C4-2B (cell line): ENCODE data around the gene ALG11.

ENCODE experiments used
- H3K27ac ChIP-seq: fragments of 450-650 bp; 2 replicates; pipeline ENCODE4 v1.5.1; 2017
- ZFX ChIP-seq: fragments of 450-650 bp; IDR thresholded peaks from 2 replicates; pipeline ENCODE4 v1.6.1; 2017
- TF ChIP-seq, protein P1 (sequence below): fragments of 450-650 bp; conservative IDR thresholded peaks from 2 replicates; pipeline ENCODE4 v1.5.1; 2017; ENCODE audit warnings: mild to moderate bottlenecking

The ALG11 gene, protein sequence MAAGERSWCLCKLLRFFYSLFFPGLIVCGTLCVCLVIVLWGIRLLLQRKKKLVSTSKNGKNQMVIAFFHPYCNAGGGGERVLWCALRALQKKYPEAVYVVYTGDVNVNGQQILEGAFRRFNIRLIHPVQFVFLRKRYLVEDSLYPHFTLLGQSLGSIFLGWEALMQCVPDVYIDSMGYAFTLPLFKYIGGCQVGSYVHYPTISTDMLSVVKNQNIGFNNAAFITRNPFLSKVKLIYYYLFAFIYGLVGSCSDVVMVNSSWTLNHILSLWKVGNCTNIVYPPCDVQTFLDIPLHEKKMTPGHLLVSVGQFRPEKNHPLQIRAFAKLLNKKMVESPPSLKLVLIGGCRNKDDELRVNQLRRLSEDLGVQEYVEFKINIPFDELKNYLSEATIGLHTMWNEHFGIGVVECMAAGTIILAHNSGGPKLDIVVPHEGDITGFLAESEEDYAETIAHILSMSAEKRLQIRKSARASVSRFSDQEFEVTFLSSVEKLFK

DNA sequence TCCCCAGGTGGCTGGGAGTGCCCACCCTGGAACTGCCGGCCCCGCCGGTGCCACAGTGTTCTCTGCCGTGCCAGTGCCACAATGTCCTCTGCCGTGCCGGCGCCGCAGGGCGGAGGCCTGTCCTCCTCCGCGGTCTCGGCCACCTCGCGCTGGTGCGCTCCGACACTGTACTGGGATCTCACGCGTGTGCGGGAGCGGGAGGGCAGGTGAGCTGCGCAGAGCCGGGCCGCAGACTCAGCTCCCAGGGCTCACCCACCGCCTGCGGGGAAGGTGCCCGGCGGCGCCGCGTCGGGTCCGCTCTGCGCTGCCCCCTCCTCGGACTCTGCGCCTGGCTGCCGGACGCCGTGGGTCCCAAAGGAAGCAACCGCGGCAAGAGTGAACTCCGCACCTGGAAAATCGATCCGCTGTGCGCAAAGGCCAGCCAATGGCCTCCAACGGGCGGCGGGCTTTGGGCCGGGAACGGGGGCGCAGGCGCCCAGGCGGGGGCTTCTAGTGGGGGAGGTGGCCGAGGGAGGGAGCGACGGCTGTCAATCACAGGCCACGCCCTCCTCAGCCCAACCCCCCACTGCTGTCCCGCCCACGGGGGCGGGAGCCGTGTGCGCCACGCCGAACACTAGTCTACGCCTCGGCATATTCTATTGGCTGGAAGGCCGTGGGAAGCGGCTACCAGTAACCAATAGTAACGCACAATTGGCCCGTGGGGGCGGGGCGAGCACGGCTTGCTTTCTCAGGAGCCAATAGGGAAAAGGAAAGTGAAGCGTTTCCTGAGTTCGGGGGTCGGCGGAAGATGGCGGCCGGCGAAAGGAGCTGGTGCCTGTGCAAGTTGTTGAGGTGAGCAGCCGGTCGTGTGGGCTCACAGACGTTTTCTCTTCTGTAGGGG, at the start of gene ALG11:
Gene ALG11, plus strand, starts transcription at position 767 of the 880 bp plus-strand sequence. Its CDS starts 21 bp downstream, at position 788.
- TF ChIP-seq, protein P1, sequence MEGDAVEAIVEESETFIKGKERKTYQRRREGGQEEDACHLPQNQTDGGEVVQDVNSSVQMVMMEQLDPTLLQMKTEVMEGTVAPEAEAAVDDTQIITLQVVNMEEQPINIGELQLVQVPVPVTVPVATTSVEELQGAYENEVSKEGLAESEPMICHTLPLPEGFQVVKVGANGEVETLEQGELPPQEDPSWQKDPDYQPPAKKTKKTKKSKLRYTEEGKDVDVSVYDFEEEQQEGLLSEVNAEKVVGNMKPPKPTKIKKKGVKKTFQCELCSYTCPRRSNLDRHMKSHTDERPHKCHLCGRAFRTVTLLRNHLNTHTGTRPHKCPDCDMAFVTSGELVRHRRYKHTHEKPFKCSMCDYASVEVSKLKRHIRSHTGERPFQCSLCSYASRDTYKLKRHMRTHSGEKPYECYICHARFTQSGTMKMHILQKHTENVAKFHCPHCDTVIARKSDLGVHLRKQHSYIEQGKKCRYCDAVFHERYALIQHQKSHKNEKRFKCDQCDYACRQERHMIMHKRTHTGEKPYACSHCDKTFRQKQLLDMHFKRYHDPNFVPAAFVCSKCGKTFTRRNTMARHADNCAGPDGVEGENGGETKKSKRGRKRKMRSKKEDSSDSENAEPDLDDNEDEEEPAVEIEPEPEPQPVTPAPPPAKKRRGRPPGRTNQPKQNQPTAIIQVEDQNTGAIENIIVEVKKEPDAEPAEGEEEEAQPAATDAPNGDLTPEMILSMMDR: no peak
- peak; percentile 66 for TF ChIP-seq ZFX
- H3K27ac ChIP-seq: peak within 1 kb of the TSS; percentile 70

DNA sequence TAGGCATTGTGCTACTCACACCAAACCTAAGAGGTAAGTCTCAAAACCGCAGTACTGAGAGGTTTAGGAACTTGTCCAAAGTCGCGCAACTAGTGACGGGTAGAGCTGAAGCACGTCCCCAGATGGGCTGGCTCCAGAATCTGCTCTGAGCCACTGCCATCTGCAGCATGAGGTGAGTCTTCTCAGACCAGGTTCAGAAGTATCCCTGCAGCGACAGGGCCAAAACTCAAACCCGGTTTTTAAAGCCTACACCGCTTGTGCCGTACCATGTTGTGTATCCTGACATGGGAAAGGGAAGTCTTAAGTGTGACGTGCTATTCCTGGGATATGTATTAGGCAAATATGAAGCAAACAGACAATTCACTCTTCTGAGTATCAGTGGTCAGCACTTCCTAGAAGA, 46.0 kb upstream of the ALG11 start:
- H3K27ac ChIP-seq: no peak overlapping the region
- TF ChIP-seq, protein P1: no peak
- TF ChIP-seq ZFX: no peak

DNA sequence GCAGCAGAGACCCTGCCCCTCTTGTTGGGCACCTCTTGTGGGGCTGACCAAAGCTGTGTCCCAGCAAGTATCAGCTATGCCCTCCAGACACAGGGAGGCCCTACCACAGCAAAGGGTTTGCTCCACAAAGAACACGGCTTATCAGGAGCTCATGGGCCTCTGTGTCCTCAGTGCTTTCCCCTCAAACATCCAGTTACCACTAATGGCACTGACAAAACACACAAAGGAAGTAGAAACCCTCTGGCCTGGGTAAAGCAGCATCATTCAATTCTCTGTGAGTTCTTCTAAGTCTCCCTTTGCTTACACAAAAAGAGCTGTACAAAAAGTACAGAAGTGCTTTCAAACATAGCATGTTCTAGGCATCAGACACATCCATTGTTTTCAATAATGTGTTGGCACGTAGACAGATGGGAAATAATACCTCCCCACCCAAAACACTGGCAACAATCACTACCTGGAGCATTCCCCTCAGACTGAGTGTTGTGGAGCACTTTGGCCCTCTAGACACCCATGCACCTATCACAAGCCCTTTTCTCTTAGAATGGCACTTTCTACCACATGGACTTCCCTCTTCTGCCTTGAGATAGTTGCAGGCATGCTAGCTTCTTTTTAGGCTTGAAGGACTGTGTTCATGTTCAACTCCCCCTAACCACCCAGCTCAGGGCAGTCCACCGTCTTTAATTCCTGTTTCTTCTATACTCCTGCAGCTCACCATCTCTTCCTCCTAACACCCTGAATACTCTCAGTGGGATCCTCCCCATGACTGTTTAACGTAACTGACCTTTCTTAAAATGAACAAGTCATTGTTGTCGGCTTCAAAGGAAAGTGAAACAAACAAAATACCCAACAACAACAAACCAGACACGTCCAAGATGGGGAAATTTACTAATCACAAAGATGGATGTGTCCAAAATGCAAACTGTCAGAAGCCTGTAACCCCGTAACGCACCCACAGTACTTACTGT, 44.4 kb upstream of the ALG11 start:
- no peak overlapping the region for H3K27ac ChIP-seq
- TF ChIP-seq ZFX: no peak
- TF ChIP-seq, protein P1: no peak

DNA sequence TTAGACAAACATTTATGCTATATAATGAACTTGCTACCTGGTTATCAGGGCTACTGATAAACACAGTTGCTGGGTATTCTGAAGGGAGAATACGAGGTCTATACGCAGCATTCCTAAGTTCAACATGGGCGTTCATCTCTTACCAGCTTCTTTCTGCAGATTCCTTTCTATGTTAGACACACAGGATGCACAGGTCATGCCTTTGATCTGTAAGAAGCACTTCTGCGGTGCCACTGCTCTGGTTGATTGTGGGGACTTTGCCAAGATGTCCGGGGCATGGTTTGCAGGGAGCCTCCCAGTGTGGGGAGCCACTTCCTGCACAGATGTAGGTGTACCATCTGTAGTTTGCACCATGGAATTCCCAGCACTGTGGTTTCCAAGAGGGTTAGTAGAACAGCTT, 41.8 kb upstream of the ALG11 start:
- H3K27ac ChIP-seq: no peak overlapping the region
- TF ChIP-seq, protein P1: no peak
- no peak for TF ChIP-seq ZFX

DNA sequence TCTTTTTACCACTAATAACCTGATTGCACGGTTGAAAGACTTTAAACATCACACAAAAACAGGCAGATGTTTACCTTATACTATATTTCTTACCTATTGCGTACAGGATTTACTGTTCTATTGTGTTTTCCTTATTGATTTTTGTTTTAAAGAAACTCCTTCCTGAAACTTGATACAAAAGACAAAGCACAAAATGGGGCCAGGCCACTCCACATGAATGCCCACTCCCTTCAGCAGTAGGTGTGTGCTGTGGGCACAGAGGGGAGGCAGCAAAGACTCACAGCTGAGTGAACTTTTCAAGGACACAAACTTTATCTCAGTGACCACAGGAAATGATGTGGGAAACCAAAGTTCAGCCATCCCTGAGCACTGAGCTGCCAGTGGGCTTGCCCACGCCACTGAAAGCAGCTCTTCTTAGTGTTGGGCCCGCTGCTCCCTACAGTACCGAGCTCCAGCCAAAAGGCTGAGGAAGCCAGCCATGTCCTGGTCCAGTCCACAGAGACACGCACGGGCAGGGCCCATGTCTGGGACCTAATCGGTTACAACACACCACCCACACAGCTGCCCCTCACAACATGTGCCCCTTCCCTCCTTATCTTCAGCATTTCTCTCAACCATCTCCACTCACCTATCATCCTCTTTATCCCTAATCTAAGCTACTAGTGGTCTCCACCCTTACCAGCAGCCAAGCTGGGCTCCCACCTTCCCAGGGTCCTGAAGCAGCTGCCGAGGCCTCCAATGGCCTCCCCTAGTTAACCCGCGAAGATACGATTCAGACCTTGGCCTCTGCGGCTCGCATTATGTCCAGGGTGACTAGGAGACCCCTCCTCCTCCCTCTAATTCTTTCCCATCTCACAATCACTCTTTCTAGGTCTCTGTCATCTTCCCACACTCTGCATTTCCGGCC, 40.4 kb upstream of the ALG11 start:
- H3K27ac ChIP-seq: peak overlapping the region; percentile 37
- no peak for TF ChIP-seq ZFX
- TF ChIP-seq, protein P1: no peak

DNA sequence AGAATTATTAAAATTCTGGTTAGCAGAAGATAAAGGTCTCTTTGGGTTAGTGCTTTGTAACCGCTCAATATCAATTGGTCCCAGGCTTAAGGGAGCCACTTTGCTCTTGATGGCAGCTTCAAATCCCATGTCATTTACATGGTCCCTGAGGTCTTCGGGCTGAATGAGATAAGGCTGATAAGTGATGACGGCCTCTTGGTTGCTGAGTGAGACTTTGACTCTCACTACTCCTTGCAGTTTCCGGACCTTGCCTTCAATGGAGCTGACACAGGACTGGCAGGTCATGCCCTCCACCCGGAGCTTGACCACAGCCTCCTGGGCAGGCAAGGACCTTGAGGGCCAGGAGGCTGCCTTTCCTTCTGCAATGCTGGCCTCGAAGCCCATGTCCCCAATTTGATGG, 37.7 kb upstream of the ALG11 start:
- TF ChIP-seq, protein P1: no peak
- TF ChIP-seq ZFX: no peak
- H3K27ac ChIP-seq: no peak overlapping the region
